Heart right ventricle (tissue), 16 donors: ENCODE data around the gene ACTN4. TPM values are rescaled to one million over a fixed set of nuclear protein-coding genes. Genes with fewer than 3 reads are reported as not detected.

Experiments
- ATAC-seq, 8 donors: fragments of 200-7000 bp; cut with Tn5 transposase; one replicate each; pipeline ENCODE4 v1.9.1; 2020; ENCODE audit warnings: mild to moderate bottlenecking in 8 of 8, moderate library complexity in 8 of 8, moderate number of reproducible peaks in 1 of 8
- DNase-seq, 2 donors: peaks; one replicate each; pipeline ENCODE4 v3.0.0-alpha.2; 2020
- H3K27ac ChIP-seq, 10 donors: fragments of 200-600 bp; sonication (generic) in 2 of 10; one replicate each; pipeline versions ENCODE4 v1.5.0 to v1.8.0; 2020 to 2022; ENCODE audit warnings: mild to moderate bottlenecking in 3 of 10
- H3K27me3 ChIP-seq, 7 donors: fragments of 200-600 bp; one replicate each; pipeline ENCODE4 v1.8.0; 2021 to 2022; ENCODE audit warnings: mild to moderate bottlenecking in 2 of 7
- H3K36me3 ChIP-seq, 9 donors: fragments of 200-600 bp; sonication (generic) in 1 of 9; one replicate each; pipeline versions ENCODE4 v1.5.0 to v1.8.0; 2020 to 2022; ENCODE audit warnings: mild to moderate bottlenecking in 2 of 9
- H3K4me1 ChIP-seq, 9 donors: fragments of 200-600 bp; sonication (generic) in 1 of 9; one replicate each; pipeline versions ENCODE4 v1.5.0 to v1.8.0; 2020 to 2022; ENCODE audit warnings: mild to moderate bottlenecking in 4 of 9
- H3K4me3 ChIP-seq, 10 donors: fragments of 200-600 bp; sonication (generic) in 2 of 10; one replicate each; pipeline versions ENCODE4 v1.5.0 to v1.8.0; 2020 to 2022; ENCODE audit warnings: mild to moderate bottlenecking in 7 of 10, moderate library complexity in 2 of 10
- H3K9me3 ChIP-seq, 11 donors: fragments of 200-600 bp in 10 of 11; sonication (generic) in 2 of 11; one replicate each; pipeline versions ENCODE4 v1.5.0 to v1.8.0; 2013 to 2022; ENCODE audit warnings: mild to moderate bottlenecking in 2 of 11, control low read depth in 1 of 11, moderate library complexity in 1 of 11
- WGBS, 2 donors: extraction: QIAGEN DNeasy Blood & Tissue Kit; methylation state at CpG; one replicate each; pipeline ENCODE4 v1.1.7; 2013; ENCODE audit warnings: inconsistent platforms in 1 of 2; 5-methylcytosine and 5-hydroxymethylcytosine counted together
- intact Hi-C, 10 donors: fragments of 100-400 bp; cut with DNase I; formaldehyde crosslinking; loops; one replicate each; pipeline versions ENCODE4 v1.11.1 to v1.14.2; 2022
- polyA plus RNA-seq, 2 donors: library from polyadenylated mRNA; stranded (reverse); fragments of 200-250 nt; gene quantifications; one replicate each; pipeline ENCODE4 v1.2.3, GENCODE V29; 2013
- total RNA-seq, 10 donors: library from RNA; stranded (reverse); fragmentation: NEBNext Ultra II Directional in 3 of 10; extraction: Animal tissue kit (Norgen Biotek cat#: 25700) in 3 of 10; gene quantifications; one replicate each; pipeline versions ENCODE4 v1.2.1 to v1.2.4, GENCODE V29; 2021 to 2023
- TF ChIP-seq, protein P1 (sequence below), 9 donors: fragments of 200-600 bp; sonication (generic) in 2 of 9; IDR thresholded peaks; one replicate each; pipeline versions ENCODE4 v1.5.0 to v1.8.0; 2021 to 2022; ENCODE audit warnings: antibody characterized with exemption in 9 of 9, mild to moderate bottlenecking in 5 of 9, moderate library complexity in 1 of 9
- donor health status: Arrhythmogenic right ventricular cardiomyopathy.
- donor health status: ischemic (EF 13 %, LVEDD 7.1; RV severe dilation, severe dysfunction).
- donor health status: healthy with polysubstance abuse.
- donor health status: DM: no; HTN: yes; CAD: no.
- donor health status: DM: no; HTN: no; CAD: no.
- donor health status: ischemic (EF 25% LVEDD 6.9; RV normal size, moderate dysfunction).
- donor health status: ischemic (EF 25% LVEDD 5.7; RV mildly dilated, moderate dysfunction).
- donor health status: healthy.
- donor health status: DM: yes; HTN: yes; CAD: no.
- donor health status: Ischemic cardiomyopathy.
- donor health status: ischemic (EF 35%, LVEDD 5.7; RV mildly dilated, moderate dysfunction).
- donor health status: nonischemic (EF 11% LVEDD 7.7; RV severe dilation, severe dysfunction).
- donor health status: DM: yes; HTN: yes; CAD: no.
- donor health status: PGD.
- donor health status: ischemic (EF 29% LVEDD 5.4; RV normal size, mild dysfunction).
- donor health status: nonischemic (EF 23%, LVEDD 6.1; RV moderate dilation, normal function).

Gene ACTN4
- total and polyA plus RNA-seq, 12 donors = 92.4 to 291 (median 149) TPM

DNA sequence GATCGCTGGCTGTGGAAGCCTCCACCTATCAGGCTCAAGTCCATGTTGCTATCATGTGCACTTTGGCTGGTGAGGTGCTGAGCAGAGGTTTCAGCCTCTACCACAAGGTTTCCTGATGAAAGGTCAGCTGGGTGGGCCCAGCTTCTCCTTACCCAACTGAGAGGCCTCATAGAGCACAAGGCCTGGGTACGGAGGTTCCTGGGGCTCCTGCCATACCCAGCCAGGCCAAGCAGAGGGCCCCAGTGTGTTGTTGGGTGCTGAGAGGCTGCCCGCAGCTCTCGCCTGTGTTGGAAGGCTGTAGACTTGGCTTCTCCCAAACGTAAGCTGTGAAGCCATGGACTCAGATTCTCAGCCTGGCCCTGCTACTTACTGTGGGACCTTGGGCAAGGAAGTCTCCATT is 28.2 kb downstream of the ACTN4 start:
- Histone ChIP-seq H3K9me3 (no peaks in the 10 kb centered on the region), H3K4me1 (peaks cover 53 to 96% (median 89%) of the 10 kb centered on the region in 9 donors), H3K27ac (peak overlapping the region; percentile 73 to 95 (median 86)), H3K36me3 (peaks cover 0 to 35% (median 0%) of the 10 kb centered on the region in 9 donors), H3K4me3 (no peak overlapping the region), H3K27me3 (no peaks in the 10 kb centered on the region)
- no peak for DNase-seq
- TF ChIP-seq, protein P1, sequence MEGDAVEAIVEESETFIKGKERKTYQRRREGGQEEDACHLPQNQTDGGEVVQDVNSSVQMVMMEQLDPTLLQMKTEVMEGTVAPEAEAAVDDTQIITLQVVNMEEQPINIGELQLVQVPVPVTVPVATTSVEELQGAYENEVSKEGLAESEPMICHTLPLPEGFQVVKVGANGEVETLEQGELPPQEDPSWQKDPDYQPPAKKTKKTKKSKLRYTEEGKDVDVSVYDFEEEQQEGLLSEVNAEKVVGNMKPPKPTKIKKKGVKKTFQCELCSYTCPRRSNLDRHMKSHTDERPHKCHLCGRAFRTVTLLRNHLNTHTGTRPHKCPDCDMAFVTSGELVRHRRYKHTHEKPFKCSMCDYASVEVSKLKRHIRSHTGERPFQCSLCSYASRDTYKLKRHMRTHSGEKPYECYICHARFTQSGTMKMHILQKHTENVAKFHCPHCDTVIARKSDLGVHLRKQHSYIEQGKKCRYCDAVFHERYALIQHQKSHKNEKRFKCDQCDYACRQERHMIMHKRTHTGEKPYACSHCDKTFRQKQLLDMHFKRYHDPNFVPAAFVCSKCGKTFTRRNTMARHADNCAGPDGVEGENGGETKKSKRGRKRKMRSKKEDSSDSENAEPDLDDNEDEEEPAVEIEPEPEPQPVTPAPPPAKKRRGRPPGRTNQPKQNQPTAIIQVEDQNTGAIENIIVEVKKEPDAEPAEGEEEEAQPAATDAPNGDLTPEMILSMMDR (IDR thresholded peaks at IDR 0.05) = peak in 3 of 9 donors; percentile 9 to 14 (median 10)
- WGBS, 2 donors = 67 to 69% methylated on average over 5 of the region's 5 CpGs
- ATAC-seq = peak in 4 of 8 donors; percentile 15 to 26 (median 20)
- intact Hi-C loops = no loop called here

DNA sequence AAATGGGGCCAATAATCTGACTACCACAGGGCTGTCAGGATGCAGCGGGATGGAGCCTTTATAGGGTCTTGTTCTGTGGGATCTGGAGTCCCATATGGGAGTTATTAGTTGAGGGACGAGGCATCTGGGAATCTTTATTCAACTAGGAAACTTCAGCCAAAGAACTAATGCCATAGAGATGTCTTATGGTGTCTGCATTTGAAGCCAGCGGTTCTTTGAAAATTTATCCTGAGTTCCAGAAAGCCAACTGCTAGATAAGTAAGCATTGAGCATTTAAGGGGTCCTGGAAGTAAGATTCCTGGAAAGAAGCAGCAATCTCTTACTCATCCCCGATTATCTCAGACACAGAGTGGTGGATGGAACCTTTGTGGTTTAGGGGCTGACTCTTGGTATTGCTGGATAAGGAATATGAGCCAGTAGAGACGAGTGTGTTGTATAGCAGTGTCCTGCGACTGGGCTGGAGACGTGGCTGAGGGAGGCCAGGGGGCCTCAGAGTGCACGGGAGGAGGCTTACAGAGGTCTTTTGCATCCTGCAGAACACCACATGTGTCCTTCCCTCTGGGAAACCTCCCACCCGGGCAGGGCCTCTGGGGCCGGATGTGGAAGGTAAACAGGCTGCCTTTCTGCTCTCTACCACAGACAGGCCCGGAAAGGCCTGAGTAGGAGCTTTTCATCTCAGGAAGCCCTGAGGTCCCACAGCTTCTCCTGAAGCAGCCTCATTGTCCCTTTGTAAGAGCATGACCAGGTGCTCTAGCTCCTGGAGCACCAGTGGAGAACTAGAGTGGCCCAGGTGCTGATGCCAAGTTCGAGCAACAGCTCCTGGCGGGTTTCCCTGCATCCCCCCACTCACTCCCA is 28.8 kb downstream of the ACTN4 start:
- Histone ChIP-seq H3K27me3 (no peaks in the 10 kb centered on the region), H3K27ac (peak overlapping the region; percentile 73 to 95 (median 86)), H3K36me3 (peaks cover 0 to 36% (median 0%) of the 10 kb centered on the region in 9 donors), H3K9me3 (no peaks in the 10 kb centered on the region), H3K4me1 (peaks cover 47 to 96% (median 89%) of the 10 kb centered on the region in 9 donors), H3K4me3 (no peak overlapping the region)
- WGBS, 2 donors = 33 to 38% methylated on average over 13 of the region's 13 CpGs
- peak in 7 of 8 donors; percentile 9 to 59 (median 39) for ATAC-seq
- TF ChIP-seq, protein P1 (IDR thresholded peaks at IDR 0.05) = no peak
- DNase-seq = peak in 1 of 2 donors; percentile 52
- intact Hi-C loops = no loop called here

DNA sequence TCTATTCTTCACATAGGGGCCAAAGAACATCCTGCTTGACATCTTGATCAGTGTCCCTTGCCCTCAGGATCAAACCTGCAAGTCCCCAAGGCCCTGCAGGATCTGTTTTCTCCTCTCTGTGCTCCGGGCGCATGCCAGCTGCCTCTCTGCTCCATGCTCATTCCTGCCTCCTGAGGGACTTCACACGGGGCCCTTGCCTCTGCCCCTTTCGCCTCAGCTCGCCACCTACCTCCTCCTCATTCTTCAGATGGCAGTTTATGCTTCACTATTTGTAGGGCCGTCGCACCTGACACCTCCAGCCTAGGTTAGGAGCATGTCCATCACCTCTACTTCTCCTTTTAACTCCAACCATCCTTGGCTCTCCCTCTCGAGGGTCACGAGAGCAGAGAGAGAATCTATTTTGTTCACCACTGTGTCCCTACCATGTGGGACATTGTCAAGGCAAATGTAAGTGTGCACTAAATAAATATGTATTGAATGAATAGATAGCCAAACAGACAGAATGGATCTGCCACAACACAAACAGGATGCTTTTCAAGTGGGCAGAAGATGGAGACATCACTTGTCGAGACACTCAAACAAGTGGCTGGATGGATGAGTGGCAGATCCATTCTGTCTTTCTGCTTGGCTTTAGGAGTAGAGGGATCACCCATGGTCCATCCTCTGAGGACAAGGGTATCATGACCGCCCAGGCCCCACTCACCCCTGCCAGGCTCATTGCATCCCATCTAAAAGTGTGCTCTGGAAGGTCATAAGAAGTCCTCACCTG is 29.6 kb downstream of the ACTN4 start:
- H3K4me3 ChIP-seq = no peak overlapping the region
- H3K9me3 ChIP-seq = no peaks in the 10 kb centered on the region
- peaks cover 43 to 96% (median 89%) of the 10 kb centered on the region in 9 donors for H3K4me1 ChIP-seq
- no peaks in the 10 kb centered on the region for H3K27me3 ChIP-seq
- intact Hi-C loops = no loop called here
- H3K27ac ChIP-seq = peak overlapping the region; percentile 73 to 95 (median 86)
- WGBS, 2 donors = 66 to 75% methylated on average over 11 of the region's 11 CpGs
- peaks cover 0 to 36% (median 0%) of the 10 kb centered on the region in 9 donors for H3K36me3 ChIP-seq
- ATAC-seq (no peak), DNase-seq (no peak)
- TF ChIP-seq, protein P1 (IDR thresholded peaks at IDR 0.05) = no peak

DNA sequence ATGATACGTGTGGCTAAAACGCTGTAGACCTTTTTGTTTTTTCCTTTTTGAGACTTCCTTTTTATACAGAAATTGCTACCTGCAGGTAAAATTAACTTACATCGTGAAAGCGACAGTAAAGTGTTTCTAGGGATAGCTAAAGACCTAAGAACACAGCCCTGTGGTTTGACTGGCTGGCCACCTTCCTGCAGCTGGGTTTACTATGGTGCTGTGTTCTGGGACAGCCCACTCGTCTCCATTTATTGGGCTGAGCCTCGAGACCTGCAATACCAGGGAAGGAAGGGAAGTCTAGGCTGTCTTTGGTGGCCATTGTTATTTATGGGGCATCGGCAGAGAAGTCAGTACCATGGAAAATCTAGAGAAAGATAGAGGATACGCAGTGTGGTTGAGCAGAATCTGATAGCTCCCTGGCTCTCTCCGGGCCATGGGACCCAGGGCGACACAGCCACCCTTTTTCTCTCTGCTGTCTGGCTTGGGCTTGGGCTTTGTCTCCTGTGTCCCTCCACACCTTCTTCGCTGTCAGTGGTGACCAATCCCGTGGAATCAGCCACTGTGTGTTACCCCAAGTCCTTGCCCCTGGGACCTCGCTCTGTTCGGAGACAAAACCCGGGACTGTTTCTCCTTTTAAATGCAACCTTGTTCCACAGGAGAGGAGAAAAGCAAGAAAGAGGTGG is 30.9 kb downstream of the ACTN4 start:
- peak overlapping the region in 9 of 10 donors; percentile 36 to 95 (median 85) for H3K27ac ChIP-seq
- no peaks in the 10 kb centered on the region for H3K27me3 ChIP-seq
- DNase-seq = no peak
- peaks cover 51 to 97% (median 93%) of the 10 kb centered on the region in 9 donors for H3K4me1 ChIP-seq
- peaks cover 0 to 32% (median 0%) of the 10 kb centered on the region in 9 donors for H3K36me3 ChIP-seq
- intact Hi-C loops = no loop called here
- 73 to 78% methylated on average over 15 of the region's 15 CpGs for WGBS, 2 donors
- no peak overlapping the region for H3K4me3 ChIP-seq
- H3K9me3 ChIP-seq = no peaks in the 10 kb centered on the region
- TF ChIP-seq, protein P1 (IDR thresholded peaks at IDR 0.05) = no peak
- no peak for ATAC-seq
